Keratinocyte (primary cell): ENCODE measurements around the gene CCZ1B. TPM values are rescaled to one million over a fixed set of nuclear protein-coding genes. Genes with fewer than 3 reads are reported as not detected.
A peak's percentile ranks its signal among the peaks of the same experiment; 100 is the strongest.
"Not testable (repeated sequence)": the region's sequence is repeated elsewhere in the genome, so short reads cannot be mapped to it uniquely, and the experiment has no call there.

Experiments used
- DNase-seq: peaks from one replicate; pipeline ENCODE4 v3.0.0-alpha.2; 2011; ENCODE audit warnings: low read depth, missing footprints, low spot score
- FAIRE-seq: peaks from 2 replicates; lab custom pipeline; 2011; peaks lifted over from hg19 to GRCh38; lab: Jason Lieb, UNC
- H2AFZ ChIP-seq: 2 replicates; pipeline ENCODE4 v1.6.0; 2012; ENCODE audit warnings: low read length, control low read depth, inconsistent platforms; ENCODE audit not compliant: control insufficient read depth
- H3K27ac ChIP-seq: 2 replicates; pipeline ENCODE4 v1.5.1; 2011; ENCODE audit warnings: low read length; ENCODE audit not compliant: control insufficient read depth, insufficient read depth
- H3K27me3 ChIP-seq: 3 replicates; pipeline ENCODE4 v1.6.0; 2011; ENCODE audit warnings: low read length; ENCODE audit not compliant: control insufficient read depth, insufficient read depth; ENCODE audit errors: extremely low read depth
- H3K36me3 ChIP-seq, 2 experiments: 2 replicates in 1 of 2; 3 replicates in 1 of 2; pipeline ENCODE4 v1.5.1; 2011; ENCODE audit warnings: low read length in 2 of 2, mild to moderate bottlenecking in 1 of 2; ENCODE audit not compliant: control insufficient read depth in 2 of 2, insufficient read depth in 2 of 2; ENCODE audit errors: extremely low read depth in 1 of 2
- H3K4me1 ChIP-seq: 3 replicates; pipeline ENCODE4 v1.5.1; 2011; ENCODE audit warnings: low read length; ENCODE audit not compliant: control insufficient read depth, insufficient read depth; ENCODE audit errors: extremely low read depth
- H3K4me2 ChIP-seq: 3 replicates; pipeline ENCODE4 v1.6.0; 2011; ENCODE audit warnings: low read depth, low read length; ENCODE audit not compliant: control insufficient read depth, insufficient read depth; ENCODE audit errors: extremely low read depth
- H3K4me3 ChIP-seq, 3 experiments: fragments of 200-600 bp in 1 of 3; sonication (generic) in 1 of 3; 2 replicates in 2 of 3; 3 replicates in 1 of 3; pipeline ENCODE4 v1.5.1; 2011 to 2016; ENCODE audit warnings: low read length in 3 of 3, mild to moderate bottlenecking in 3 of 3, control low read depth in 2 of 3, inconsistent platforms in 1 of 3, low read depth in 1 of 3, mixed read lengths in 1 of 3, mixed run types in 1 of 3, moderate library complexity in 1 of 3; ENCODE audit not compliant: control insufficient read depth in 2 of 3, insufficient read depth in 2 of 3; ENCODE audit errors: extremely low read depth in 1 of 3
- H3K79me2 ChIP-seq: 2 replicates; pipeline ENCODE4 v1.6.0; 2012; ENCODE audit warnings: low read length; ENCODE audit not compliant: control insufficient read depth, insufficient read depth
- H3K9ac ChIP-seq: 3 replicates; pipeline ENCODE4 v1.6.0; 2011; ENCODE audit warnings: low read length; ENCODE audit not compliant: control insufficient read depth, insufficient read depth; ENCODE audit errors: extremely low read depth
- H3K9me1 ChIP-seq: 3 replicates; pipeline ENCODE4 v1.6.0; 2011; ENCODE audit warnings: low read length; ENCODE audit not compliant: control insufficient read depth, insufficient read depth; ENCODE audit errors: extremely low read depth
- H3K9me3 ChIP-seq: 2 replicates; pipeline ENCODE4 v1.5.1; 2012; ENCODE audit warnings: low read depth, low read length; ENCODE audit not compliant: control insufficient read depth
- H4K20me1 ChIP-seq: 3 replicates; pipeline ENCODE4 v1.6.0; 2011; ENCODE audit warnings: low read length; ENCODE audit not compliant: control insufficient read depth, insufficient read depth; ENCODE audit errors: extremely low read depth
- dilution Hi-C: fragments of 300-500 bp; cut with MboI; formaldehyde crosslinking; loops from one replicate; pipeline ENCODE4 v1.7.0; 2020; ENCODE audit warnings: low sequenced_read_pairs; ENCODE audit not compliant: extremely low pct_ligation_motif_present
- polyA plus RNA-seq, 5 experiments: library from polyadenylated mRNA; depleted of rRNA in 3 of 5; stranded (reverse) in 3 of 5; stranded (forward) in 1 of 5; unstranded in 1 of 5; fragments of >200 nt; gene quantifications; 1 replicate in 1 of 5; 2 replicates in 3 of 5; 3 replicates in 1 of 5; pipeline versions ENCODE4 v1.2.1 to v1.2.3, GENCODE V29; 2011 to 2012; ENCODE audit warnings: missing spikeins in 2 of 5, low read depth in 1 of 5, low replicate concordance in 1 of 5

CCZ1B gene
- polyA plus RNA-seq, 1 donor (not counting 4 experiments of a cell fraction or from before 2014, with no cell fraction given) = 42.7 TPM

DNA sequence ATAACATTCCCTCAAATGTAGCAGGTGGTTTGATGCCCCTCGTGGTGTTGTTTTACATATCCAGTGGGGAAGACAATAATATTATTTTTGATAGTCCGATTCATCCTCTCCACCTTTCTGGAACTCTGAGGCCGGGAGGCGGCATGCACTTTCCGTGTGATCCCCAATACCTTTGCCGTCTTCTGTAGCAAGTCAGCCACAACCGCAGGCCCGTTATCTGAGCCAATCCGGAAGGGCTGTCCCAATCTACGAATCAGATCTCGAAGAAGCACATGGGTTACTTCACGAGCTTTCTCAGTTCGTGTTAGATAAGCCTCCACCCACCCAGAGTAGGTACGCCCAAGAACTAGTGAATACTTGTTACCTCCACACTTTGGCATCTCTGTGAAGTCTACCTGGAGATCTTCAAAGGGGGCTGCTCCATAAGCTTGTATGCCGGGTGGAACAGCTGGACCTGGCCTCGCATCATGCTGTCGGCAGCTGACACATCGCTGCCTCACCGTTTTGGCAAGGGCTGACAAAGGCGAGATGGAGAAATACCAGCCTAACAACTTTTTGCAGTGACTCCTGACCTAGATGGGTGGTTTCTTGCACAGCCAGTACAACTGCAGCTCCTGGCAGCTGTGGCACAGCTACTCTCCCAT, 16.3 kb upstream of the CCZ1B start:
- H3K4me3 ChIP-seq, H3K36me3 ChIP-seq, H3K27me3 ChIP-seq, H3K9me1 ChIP-seq, H3K79me2 ChIP-seq, H3K9ac ChIP-seq, H3K9me3 ChIP-seq, H4K20me1 ChIP-seq, dilution Hi-C loops: not testable (repeated sequence)
- FAIRE-seq (peak; percentile 55), DNase-seq (peak; percentile 41)
- peak overlapping the region; percentile 30 for H2AFZ ChIP-seq
- peak overlapping the region; percentile 40 for H3K27ac ChIP-seq
- H3K4me1 ChIP-seq = peaks cover 11% of the 10 kb centered on the region
- H3K4me2 ChIP-seq = peak overlapping the region; percentile 61

DNA sequence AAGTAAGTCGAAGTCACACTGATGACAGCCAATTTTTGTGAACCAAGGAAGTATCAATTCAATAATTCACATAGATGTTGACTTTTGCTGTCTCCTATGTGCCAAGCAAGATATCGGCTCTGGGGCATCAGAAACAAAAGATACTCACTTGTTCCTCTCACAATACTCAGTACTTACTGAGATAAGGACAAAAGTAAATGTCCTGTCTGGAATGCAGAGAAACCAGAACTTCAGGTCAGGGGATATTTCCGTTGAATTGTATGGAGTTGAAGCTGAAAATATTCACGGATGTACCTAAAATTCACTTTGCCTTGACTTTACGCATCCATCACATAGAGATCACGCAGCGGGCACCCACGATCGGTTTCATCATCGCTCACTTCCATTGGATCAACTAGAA, 11.0 kb upstream of the CCZ1B start:
- H3K27ac ChIP-seq, H3K9me3 ChIP-seq, H3K27me3 ChIP-seq, dilution Hi-C loops, H3K4me2 ChIP-seq, H3K4me1 ChIP-seq, DNase-seq, H3K9me1 ChIP-seq, H3K9ac ChIP-seq, H4K20me1 ChIP-seq, H3K4me3 ChIP-seq, H2AFZ ChIP-seq, FAIRE-seq, H3K79me2 ChIP-seq, H3K36me3 ChIP-seq: not testable (repeated sequence)

DNA sequence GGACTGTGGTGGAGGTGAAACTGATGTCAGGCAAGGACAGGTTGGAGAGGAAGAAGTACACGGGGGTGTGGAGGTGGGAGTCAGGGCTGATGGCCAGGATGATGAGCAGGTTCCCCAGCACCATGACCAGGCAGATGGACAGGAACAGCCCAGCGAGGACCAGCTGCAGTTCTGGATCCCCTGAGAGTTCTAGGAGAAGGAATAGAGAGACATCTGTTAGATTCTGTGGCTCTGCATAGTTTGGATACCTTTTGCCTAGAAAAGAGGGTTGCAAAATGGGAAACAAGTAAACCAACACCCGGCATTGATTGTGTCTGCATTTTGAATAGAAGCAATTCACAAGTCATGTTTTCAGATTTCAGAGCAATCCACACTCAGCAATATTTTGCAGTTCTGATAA, 9.4 kb upstream of the CCZ1B start:
- H3K4me2 ChIP-seq, H3K9me1 ChIP-seq, H3K79me2 ChIP-seq, H2AFZ ChIP-seq, dilution Hi-C loops, H3K36me3 ChIP-seq, H3K27ac ChIP-seq, H4K20me1 ChIP-seq, H3K9ac ChIP-seq, H3K4me3 ChIP-seq, FAIRE-seq, DNase-seq, H3K9me3 ChIP-seq, H3K4me1 ChIP-seq, H3K27me3 ChIP-seq: not testable (repeated sequence)
